Stromal cell of bone marrow (primary cell): ENCODE data around the gene CCR3.
"Not testable (repeated sequence)": the region's sequence is repeated elsewhere in the genome, so short reads cannot be mapped to it uniquely, and the experiment has no call there.

Experiments
- DNase-seq: peaks from one replicate; pipeline ENCODE4 v3.0.0-alpha.2; 2012; ENCODE audit warnings: low read depth

The CCR3 gene

DNA sequence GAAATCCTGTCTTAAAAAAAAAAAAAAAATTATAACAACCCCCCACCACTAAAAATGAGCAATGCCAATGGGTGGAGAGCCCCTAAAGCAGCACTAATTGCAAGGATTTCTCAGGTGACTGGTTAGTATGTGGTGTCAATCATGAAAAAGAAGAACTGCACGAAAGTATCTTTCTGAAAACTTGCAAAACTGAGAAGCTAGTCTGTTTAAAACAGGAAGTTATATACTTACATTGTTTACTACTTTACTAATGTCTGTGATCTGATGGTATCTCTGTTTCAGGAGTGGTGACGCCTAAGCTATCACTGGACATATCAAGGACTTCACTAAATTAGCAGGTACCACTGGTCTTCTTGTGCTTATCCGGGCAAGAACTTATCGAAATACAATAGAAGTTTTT is at the start of gene CCR3:
Gene CCR3, plus strand, starts transcription at position 341 of the 400 bp plus-strand sequence. CDS start 22,699 bp downstream, outside the sequence.
- no peak for DNase-seq

DNA sequence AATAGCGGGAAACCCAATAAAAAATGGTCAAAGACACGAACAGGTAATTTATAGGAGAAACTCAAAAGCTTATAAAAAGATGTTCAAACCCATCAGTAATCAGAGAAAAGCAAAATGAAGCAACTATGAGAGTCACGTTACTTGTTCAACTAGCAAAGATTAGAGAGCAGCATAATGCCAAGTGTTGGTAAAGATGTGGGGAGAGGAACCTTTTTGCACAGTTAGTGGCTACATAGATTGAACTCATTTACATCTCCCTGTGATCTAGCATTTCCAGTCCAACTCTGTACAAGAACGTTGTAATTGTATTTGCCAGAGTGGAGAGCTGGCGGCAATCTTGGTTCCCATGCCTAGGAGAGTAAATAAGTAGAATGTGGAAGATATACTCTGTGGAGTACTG is 49.3 kb upstream of the CCR3 start:
- no peak for DNase-seq

DNA sequence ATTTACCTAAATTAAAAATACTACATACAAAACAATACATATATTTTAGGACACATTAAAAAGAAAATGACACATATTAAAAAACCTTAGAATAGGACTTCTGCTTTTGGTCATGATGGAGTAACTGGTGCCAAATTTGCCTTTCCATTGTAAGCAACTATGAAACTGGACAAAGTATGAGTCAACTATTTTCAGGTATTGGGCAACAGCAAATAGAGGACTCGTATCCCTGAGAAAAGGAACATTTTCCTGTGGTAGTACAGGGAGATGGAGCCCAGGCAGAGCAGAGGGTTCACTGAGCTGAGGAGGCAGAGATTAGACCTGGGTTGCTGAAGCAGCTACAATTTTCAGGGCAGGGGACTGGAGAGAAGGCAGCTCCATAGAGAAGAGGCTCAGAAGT is 48.8 kb upstream of the CCR3 start:
- no peak for DNase-seq

DNA sequence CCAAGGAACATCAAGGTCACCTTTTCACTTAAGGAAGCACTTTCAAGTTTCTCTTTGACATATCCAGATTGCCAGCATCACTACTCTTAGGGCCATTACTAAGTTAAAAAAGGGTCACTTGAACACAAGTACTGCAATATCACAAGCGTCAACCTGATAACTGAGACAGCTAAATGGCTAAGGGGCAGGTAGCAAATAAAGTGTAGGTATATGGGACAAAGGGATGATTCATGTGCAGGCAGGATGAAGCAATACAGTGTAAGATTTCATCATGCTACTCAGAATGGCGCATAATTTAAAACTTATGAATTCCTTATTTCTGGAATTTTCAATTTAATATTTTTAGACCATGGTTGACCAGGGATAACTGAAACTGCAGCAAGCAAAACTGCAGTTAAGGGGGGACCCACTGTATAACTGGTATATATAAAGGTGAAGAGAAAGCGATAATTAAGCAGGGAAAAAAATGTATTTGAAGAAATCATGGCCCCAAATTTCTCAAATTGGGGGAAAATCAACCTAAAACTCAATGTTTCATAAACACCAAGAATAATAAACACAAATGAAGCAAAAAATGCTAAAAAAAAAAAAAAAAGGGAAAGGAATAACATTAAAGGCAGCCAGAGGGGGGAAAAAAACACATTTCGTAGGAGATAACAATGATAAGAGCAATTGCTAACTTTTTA is 47.2 kb upstream of the CCR3 start:
- DNase-seq, result no peak

DNA sequence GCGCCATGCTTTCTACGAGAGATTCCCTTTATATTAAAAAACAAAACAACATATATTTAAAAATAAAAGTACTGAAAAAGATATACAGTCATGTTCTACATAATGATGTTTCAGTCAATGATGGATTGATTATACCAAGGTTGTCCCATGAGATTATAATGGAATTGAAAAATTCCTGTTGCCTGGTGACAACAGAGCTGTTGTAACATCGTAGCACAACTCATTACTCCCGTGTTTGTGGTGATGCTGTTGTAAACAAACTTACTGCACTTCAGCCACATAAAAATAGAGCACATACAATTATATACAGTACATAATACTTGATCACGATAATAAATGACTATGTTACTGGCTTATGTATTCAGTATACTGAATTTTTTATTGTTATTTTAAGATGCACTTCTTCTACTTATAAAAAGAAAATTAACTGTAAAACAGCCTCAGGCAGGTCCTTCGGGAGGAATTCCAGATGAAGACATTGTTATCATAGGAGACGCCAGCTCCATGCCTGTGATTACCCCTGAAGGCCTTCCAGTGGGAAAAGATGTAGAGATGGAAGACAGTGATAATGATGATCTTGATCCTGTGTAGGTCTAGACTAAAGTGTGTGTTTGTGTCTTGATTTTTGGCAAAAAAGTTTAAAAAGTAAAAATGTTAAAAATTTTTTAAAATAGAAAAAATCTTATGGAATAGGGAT is 45.9 kb upstream of the CCR3 start:
- DNase-seq, result no peak

DNA sequence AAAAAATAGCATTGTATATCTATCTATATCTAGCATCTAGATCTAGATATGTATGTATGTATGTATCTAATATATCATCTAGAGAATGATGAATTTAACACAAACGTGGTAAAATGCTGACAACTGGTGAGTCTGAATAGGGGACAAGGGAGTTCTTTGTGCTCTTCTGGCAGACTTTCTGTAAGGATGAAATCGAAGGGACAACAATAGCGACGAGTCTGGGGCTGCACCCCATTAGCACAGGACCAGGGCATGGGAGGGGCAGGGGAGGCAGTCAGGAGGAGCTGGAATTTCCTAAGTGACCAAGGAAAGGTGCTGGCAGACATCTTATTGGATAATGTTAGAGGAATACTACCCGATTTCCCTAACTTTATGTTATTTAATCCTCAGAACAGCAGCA is 42.0 kb upstream of the CCR3 start:
- no peak for DNase-seq

DNA sequence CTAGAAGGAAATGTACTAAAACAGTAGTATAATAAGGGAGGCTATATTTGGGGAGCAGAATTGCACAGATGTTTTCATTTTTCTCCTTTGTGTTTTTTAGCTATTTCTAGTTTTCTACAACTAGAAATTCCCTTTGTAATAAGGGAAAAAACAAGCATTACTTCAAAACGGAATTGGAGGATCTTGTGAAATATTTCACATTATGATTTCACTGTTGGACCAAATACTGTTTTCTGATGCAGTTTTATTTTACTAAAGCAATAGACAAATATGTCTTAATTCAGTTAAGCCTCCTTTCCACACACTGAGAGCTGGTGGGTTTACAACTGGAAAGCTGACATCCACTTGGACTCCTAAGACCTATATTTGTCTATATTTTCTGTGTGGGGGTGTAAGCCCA is 41.5 kb upstream of the CCR3 start:
- DNase-seq, result no peak

DNA sequence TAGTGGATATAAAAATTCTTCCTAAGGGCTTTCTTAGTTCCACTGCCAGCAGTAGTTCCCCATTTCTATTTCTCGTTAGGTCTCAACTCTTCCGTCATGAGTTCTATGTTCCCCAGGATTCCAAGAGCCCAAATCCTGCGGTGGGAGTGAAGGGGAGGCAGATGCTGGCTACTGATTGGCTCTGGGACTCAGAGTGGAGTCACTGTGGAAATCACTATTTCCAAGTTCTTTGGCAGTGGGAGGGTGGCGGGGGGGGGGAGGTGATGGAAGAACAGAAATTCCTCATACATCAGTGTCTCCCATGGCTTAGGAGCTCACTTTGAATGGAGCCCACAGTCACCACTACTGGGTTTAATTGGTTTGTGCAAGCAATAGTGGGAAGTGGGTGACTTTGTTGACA is 39.7 kb upstream of the CCR3 start:
- DNase-seq, result no peak

DNA sequence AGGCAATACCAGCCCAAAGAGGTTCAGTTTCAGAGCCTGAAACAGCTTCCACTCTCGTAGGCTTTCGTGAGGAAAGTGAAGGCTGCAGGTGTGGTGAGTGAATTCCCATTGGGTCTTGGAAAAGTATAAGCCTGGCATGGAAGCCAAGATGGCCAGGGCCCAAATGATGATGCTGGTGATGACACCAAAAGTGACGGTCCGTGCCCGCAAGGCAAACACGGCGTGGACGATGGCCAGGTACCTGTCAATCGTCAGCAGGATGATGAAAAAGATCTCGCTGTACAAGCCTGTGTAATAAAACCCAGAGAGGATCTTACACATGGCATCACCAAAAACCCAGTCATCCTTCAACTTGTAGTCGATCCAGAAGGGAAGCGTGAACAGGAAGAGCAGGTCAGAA is 38.6 kb upstream of the CCR3 start:
- DNase-seq, result no peak

DNA sequence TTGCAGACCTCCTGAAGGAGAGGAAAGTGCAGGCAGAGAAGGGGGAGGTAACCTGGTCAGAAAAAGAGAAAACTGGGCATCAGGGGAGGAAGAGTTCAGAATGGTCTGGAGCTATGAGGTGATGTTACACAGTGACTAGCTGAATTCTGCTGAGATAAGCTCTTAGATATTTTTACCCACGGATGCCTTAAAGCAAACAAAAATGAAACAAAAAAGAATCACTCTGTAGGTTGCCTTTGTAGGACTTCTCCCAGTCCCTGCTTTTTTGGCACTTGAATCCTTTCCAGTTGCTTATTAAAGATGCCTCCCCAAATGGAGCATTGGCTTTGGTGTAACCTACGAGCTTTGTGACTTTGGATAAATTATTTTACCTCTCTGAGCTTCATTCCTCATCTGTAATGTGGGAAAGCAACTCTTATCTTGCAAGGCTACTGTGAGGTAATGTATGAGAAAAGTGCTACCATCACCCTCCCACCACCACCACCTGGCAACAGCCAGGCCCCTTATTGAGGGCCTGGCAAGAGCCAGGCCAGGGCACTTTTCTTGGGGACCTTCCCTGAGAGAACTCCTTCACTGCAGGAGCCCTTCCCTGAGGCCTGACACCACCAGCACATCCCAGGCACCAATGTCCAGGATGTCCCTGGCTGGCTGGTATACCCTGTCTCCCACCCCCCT is 36.8 kb upstream of the CCR3 start:
- no peak for DNase-seq

DNA sequence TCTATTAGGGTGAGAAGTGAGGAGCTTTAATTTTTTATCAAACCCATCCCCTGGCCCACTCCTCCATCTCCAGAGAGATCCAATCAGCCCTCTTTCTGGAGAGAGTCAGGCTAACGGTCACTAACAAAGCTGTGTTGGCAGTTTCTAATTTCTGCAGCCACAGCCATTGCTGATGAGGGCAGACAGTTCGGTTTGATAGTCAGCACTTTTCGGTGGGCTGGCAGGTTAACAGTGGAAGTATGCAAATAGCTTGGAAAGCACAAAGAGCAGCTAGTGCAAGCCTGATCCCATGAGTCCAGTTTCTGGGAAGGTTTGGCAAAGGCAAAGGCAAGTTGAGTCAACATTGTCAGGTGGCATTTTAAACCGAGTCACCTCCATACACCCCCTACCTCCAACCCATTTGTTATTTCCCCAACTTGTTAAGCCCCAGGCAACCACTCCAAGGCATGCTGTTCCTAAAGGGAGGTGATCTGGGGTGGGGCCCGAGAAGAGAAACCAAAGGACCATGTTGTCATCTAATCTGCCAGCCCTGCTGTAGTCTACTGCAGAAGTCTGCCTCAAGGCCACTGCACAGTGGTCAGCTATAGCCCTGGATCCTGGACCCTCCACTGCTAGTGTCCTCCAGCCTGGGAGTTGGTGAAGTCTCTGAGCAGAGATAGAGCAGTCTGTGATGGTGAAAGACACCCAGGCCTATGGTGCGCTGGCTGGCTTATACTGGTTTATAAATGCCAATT is 35.8 kb upstream of the CCR3 start:
- no peak for DNase-seq

DNA sequence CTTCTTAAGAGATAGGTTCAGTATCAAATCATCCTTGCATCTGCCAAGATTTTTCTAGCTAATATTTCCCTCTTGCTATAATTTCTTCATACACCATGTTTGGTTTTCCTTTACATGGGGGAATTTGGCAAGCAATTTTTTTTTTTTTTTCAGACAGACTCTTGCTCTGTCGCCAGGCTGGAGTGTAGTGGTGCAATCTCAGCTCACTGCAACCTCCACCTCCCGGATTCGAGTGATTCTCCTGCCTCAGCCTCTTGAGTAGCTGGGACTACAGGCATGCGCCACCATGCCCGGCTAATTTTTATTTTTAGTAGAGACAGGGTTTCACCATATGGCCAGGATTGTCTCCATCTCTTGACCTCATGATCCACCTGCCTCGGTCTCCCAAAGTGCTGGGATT is 34.7 kb upstream of the CCR3 start:
- DNase-seq, result not testable (repeated sequence)

DNA sequence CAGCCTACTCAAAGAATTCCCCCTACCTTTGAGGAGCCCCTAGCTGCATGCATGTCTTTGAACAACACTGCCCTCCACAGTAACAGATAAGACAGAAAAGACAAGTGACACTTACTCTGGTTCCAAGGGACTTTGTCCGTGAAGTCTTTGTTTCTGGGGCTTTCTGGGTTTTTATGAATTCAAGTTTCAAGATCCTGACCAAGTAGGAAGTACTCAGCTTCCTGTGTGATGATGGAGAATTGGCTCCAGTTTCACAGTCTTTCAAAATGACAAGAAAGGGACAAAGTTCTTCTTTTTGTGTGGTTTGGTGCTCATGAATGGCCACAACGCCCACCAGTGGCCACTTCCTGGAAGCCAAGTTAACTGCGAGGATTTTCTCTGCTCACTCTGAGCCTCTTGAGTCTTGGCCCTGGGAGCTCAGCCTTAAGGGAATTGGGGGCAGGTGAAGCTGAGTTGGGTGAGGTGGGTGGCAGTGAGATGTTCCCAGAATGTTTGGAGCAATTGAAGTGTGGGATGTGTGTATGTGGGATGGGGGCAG is 34.0 kb upstream of the CCR3 start, which contains the start of gene CCR1:
Gene CCR1, minus strand, starts transcription at position 147 of the 538 bp plus-strand sequence. CDS start 4,000 bp downstream, outside the sequence.
- DNase-seq, result peak; percentile 68

DNA sequence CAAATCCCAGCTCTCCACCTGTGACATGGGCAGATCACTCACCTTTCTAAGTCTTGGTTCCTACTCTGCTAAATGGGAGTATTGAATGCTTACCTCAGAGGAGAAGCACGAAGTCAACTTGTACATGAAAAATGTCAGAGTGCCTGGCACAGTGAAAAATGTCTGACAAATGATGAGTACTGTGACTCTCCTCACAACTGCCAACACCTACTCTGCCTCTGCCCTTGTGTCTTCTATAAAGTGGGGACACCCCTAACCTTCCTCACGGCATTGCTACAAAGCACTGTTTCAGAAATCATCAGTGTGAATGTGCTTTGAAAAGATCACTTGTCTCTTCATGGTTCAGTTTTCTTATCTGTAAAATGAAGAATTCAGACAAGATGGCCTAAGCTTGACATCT is 33.2 kb upstream of the CCR3 start:
- no peak for DNase-seq

DNA sequence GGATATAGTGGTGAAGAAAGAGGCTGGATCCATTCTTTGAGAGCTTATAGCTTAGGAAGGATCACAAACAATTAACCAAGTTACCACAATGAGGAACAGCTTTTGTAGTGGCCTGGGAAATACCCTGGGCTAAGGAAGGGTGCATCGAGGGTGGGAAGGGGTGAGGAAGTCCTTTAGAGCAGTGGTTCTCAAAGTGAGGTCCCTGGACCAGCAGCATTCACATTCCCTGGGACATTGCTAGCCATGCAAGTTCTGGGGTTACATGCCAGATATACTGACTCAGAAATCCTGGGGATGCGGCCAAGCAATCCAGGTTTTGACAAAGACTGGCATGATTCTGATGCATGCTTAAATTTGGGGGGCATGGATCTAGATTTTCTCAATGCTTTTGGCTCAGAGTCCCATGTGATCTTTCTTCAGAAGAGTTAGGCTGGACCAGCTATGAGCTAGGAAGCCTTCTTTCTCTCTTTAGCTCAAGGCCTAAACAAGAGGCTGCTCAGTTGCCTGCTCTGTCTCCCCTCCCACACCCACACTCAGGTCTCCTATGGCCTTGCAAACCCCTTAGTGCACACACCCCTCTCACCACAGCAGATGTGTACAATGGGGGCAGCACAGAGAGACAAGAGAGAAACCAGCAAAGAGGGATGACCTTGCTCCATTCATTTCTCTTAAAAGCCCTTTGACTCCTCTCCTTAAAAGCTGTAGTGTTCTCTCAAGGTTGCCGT is 32.4 kb upstream of the CCR3 start:
- no peak for DNase-seq

DNA sequence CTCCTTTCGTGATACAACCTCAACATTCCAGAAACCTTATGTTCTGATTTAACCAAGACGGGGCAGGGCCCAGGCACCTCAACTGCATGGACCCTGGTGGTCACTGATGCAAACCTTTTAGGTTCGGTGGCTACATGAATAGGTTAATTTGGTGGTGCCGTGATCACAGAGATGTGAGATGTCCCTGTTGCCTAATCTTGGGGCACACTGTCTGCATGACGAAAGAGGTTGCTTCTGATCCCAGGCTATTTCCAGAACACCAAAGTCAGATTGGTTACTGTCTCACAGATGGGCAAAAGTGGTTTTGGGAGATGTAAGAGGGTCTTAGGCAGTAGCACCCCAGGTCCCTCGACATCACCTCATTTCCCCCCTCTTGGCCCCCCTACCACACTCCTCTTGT is 30.2 kb upstream of the CCR3 start:
- DNase-seq, result no peak

DNA sequence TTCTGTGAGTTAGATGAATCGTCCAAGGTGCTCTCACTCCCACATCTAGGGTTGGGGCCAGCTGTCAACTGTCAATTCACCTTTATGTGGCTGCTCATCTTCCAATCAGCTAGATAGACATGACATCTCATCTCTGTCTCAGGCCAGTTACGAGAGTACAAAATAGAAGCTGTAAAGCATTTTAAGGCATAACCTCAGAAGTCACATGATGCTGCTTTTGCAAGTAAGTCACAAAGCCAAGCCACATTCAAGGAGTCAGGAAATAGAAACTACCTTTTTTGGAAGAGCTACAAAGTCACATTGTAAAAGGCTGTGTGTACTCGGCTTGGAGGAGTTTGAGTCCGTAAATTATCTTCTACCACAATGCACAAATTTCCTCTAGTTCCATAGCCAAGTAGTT is 29.1 kb upstream of the CCR3 start:
- DNase-seq, result no peak

DNA sequence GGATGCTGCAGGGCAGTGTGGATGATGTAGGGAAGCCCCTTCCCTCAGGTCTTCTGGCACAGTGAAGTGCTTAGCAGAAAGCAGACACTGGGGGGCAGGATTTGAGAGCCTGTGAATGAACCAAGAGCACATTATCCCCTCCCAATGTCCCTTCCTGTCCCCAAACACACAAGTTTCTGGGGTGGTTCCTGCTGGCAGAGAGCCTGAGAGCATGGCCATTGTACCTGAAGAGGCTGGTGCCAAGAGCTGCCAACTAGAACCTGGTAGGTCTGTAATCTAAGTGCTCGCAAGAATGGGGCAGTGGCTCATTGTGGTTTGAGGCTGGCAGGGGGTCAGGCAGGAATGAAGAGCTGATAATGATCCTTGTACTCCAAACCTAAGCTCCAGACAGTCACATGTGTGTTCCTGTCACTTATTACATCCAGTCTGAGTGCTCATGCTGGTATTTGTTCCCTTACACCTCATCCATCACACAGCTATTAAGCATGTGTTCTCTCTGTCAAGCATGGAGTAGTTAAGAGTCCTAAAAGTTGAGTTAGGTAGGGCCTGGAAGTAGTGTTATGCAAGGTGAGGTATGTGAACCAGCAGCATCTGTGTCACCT is 27.4 kb upstream of the CCR3 start:
- DNase-seq, result no peak

DNA sequence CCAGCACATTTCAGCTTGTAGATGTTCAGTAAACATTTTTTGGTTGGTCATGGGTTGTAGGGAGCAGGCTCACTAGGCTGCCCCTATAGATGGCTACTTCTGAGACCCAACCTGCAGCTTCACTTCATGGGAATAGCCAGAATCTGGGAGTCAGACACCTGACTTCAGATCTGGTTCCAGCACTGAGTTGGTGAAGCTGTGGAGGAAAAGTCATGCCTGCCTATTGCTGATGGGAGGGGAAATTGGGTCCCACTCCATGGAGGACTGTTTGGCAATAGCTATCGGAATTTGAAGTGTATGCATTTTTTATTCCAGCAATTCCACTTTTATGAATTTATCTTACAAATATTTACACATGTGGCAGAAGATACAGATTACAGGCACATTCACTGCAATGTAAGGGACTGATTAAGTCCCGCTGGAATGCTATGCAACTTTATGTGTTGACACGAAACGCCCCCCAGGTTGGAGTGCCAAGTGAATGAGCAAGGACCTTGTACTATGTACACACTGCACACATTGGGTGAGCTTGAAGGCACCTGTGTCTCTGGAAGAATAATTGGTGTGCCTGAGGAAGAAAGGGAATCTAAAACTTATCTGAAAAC is 26.3 kb upstream of the CCR3 start:
- no peak for DNase-seq

DNA sequence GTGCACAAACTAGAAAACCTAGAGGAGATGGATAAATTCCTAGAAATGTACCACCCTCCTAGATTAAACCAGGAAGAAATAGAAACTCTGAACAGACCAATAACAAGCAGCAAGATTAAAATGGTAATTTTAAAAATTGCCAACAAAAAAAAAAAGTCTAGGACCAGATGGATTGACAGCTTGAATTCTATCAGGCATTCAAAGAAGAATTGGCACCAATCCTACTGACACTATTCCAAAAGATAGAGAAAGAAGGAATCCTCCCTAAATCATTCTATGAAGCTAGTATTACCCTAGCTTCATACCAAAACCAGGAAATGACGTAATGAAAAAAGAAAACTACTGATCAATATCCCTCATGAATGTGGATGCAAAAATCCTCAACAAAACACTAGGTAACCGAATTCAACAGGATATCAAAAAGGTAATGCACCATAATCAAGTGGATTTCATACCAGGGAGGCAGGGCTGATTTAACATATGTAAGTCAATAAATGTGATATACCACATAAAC is 24.0 kb upstream of the CCR3 start:
- DNase-seq, result no peak

DNA sequence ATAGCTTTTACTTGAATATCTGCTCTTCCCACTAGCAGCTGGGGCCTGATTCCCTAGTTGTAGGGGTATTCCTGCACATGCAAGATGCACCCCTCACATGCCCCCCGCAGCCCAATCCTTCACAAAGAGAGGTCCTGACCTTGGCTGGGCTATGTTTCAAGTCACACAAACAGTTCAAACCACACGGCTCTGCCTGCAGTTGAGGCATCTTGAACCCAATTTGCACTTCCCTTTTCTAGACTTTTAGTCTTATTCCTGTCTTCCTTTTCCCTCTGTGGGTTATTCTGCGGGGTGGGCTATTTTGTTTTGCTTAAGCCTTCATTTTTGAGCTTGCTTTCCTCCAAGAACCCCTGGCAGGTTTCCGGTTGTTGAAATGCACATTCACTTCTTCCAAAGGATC is 20.9 kb upstream of the CCR3 start:
- DNase-seq, result no peak
